HG03460 (cell line): ENCODE data around the gene SPATA31C1.
"Not testable (repeated sequence)": the region's sequence is repeated elsewhere in the genome, so short reads cannot be mapped to it uniquely, and the experiment has no call there.

Experiments used
- ATAC-seq: cut with Tn5 transposase; IDR thresholded peaks from one replicate; pipeline ENCODE4 v1.9.1; 2021; ENCODE audit not compliant: unreplicated experiment

Gene SPATA31C1

GRCh38 chr9:87886210-87886932 is 31.4 kb upstream of the SPATA31C1 start:
- no peak for ATAC-seq

- ATAC-seq, result no peak
Observed at GRCh38 chr9:87886933-87887505, 30.7 kb upstream of the SPATA31C1 start.

GRCh38 chr9:87887661-87888480 is 29.9 kb upstream of the SPATA31C1 start:
- no peak for ATAC-seq

GRCh38 chr9:87888501-87888900 is 29.3 kb upstream of the SPATA31C1 start:
- ATAC-seq, result no peak

GRCh38 chr9:87889065-87889881 is 28.5 kb upstream of the SPATA31C1 start:
- ATAC-seq, result no peak

- ATAC-seq, result no peak
Observed at GRCh38 chr9:87889882-87890252, 27.9 kb upstream of the SPATA31C1 start.

GRCh38 chr9:87890837-87891236 is 26.9 kb upstream of the SPATA31C1 start:
- no peak for ATAC-seq

- ATAC-seq, result no peak
Observed at GRCh38 chr9:87891754-87892153, 26.0 kb upstream of the SPATA31C1 start.

- no peak for ATAC-seq
Observed at GRCh38 chr9:87892956-87893355, 24.8 kb upstream of the SPATA31C1 start.

- no peak for ATAC-seq
Observed at GRCh38 chr9:87894998-87895625, 22.6 kb upstream of the SPATA31C1 start.

- no peak for ATAC-seq
Observed at GRCh38 chr9:87896891-87897290, 20.9 kb upstream of the SPATA31C1 start.

GRCh38 chr9:87898151-87898550 is 19.6 kb upstream of the SPATA31C1 start:
- no peak for ATAC-seq

GRCh38 chr9:87902371-87902770 is 15.4 kb upstream of the SPATA31C1 start:
- not testable (repeated sequence) for ATAC-seq

- no peak for ATAC-seq
Observed at GRCh38 chr9:87909310-87910041, 8.3 kb upstream of the SPATA31C1 start.

GRCh38 chr9:87910821-87911220 is 6.9 kb upstream of the SPATA31C1 start:
- ATAC-seq, result no peak

- not testable (repeated sequence) for ATAC-seq
Observed at GRCh38 chr9:87919013-87919412, 1.3 kb downstream of the SPATA31C1 start.

GRCh38 chr9:87921561-87921960 is 3.8 kb downstream of the SPATA31C1 start:
- not testable (repeated sequence) for ATAC-seq

- ATAC-seq, result not testable (repeated sequence)
Observed at GRCh38 chr9:87923012-87923411, 5.2 kb downstream of the SPATA31C1 start.

GRCh38 chr9:87924851-87925250 is 7.1 kb downstream of the SPATA31C1 start:
- ATAC-seq, result not testable (repeated sequence)

- ATAC-seq, result not testable (repeated sequence)
Observed at GRCh38 chr9:87929152-87929551, 11.4 kb downstream of the SPATA31C1 start.
